Uterus (tissue), 4 donors: Measurements from ENCODE around the gene BNC2. TPM values are rescaled to one million over a fixed set of nuclear protein-coding genes. Genes with fewer than 3 reads are reported as not detected.
"Not testable (repeated sequence)": the region's sequence is repeated elsewhere in the genome, so short reads cannot be mapped to it uniquely, and the experiment has no call there.

Experiments used
- DNase-seq, 2 donors: peaks; one replicate each; pipeline ENCODE4 v3.0.0-alpha.2; 2019 to 2020
- H3K27ac ChIP-seq, 2 donors: fragments of 200-600 bp; sonication (generic); 1 replicate in 1 of 2; 2 replicates in 1 of 2; pipeline ENCODE4 v1.5.1; 2016 to 2018
- H3K27me3 ChIP-seq, 2 donors: fragments of 200-600 bp; sonication (generic); one replicate each; pipeline ENCODE4 v1.5.1; 2018 to 2019; ENCODE audit warnings: control low read depth in 1 of 2
- H3K36me3 ChIP-seq, 2 donors: fragments of 200-600 bp; sonication (generic); one replicate each; pipeline ENCODE4 v1.5.1; 2019; ENCODE audit warnings: control low read depth in 1 of 2
- H3K4me1 ChIP-seq, 2 donors: fragments of 200-600 bp; sonication (generic); one replicate each; pipeline ENCODE4 v1.5.1; 2018 to 2019; ENCODE audit warnings: control low read depth in 1 of 2
- H3K4me3 ChIP-seq, 2 donors: fragments of 200-600 bp; sonication (generic); 1 replicate in 1 of 2; 2 replicates in 1 of 2; pipeline ENCODE4 v1.5.1; 2018 to 2019; ENCODE audit warnings: mild to moderate bottlenecking in 1 of 2
- H3K9me3 ChIP-seq, 2 donors: fragments of 200-600 bp; sonication (generic); one replicate each; pipeline ENCODE4 v1.5.1; 2019; ENCODE audit warnings: control low read depth in 1 of 2
- POLR2A ChIP-seq, 2 donors: fragments of 450-650 bp; IDR thresholded peaks; one replicate each; pipeline ENCODE4 v1.6.1; 2016; ENCODE audit warnings: antibody characterized with exemption in 2 of 2, mild to moderate bottlenecking in 1 of 2, moderate library complexity in 1 of 2
- intact Hi-C: fragments of 100-400 bp; cut with DNase I; formaldehyde crosslinking; loops from one replicate; pipeline ENCODE4 v1.15.1; 2023; ENCODE audit warnings: low total_unique reads
- total RNA-seq, 4 donors: library from RNA; depleted of rRNA in 3 of 4; stranded (reverse); fragments of >200 nt in 3 of 4; gene quantifications; one replicate each; pipeline versions ENCODE4 v1.1.0 to v1.2.4, GENCODE V29; 2014 to 2023
- TF ChIP-seq, protein P1 (sequence below), 4 experiments: fragments of 200-600 bp in 2 of 4; fragments of 450-650 bp in 2 of 4; sonication (generic) in 2 of 4; IDR thresholded peaks; one replicate each; pipeline ENCODE4 v1.5.1; 2016 to 2019; ENCODE audit warnings: antibody characterized with exemption in 4 of 4, mild to moderate bottlenecking in 2 of 4, moderate library complexity in 1 of 4
- donor health status: DM: yes; HTN: yes; CAD: no.

Gene BNC2
- total RNA-seq, 4 donors from 2014 or later: 85.9 to 293 (median 93.4) TPM

DNA sequence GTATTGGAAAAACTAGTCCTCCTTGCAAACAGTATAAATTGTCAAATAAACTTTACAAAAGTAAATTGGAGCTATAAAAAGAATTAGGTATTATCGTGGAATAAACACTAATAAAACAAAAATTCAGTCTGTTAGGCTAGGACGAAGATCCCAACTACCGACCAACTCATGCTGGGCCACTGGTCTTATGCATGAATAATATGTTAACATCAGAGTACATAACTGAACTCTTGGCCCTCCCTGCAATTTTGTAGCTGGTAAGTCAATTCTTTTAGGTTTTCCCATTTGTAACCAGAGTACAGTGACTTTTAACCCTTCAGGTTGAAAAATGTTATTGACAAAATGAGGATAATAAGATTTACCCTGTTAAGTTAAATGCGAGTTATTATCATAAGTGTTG lies 428.7 kb downstream of the BNC2 start:
- Histone ChIP-seq H3K27me3 (no peaks in the 10 kb centered on the region), H3K27ac (no peak overlapping the region), H3K9me3 (no peaks in the 10 kb centered on the region), H3K4me3 (no peak overlapping the region), H3K4me1 (peaks cover 0 to 7% of the 10 kb centered on the region in 2 donors), H3K36me3 (no peaks in the 10 kb centered on the region)
- intact Hi-C loops: no loop called here
- no peak for DNase-seq
- no peak for TF ChIP-seq POLR2A (IDR thresholded peaks at IDR 0.05)
- TF ChIP-seq, protein P1, sequence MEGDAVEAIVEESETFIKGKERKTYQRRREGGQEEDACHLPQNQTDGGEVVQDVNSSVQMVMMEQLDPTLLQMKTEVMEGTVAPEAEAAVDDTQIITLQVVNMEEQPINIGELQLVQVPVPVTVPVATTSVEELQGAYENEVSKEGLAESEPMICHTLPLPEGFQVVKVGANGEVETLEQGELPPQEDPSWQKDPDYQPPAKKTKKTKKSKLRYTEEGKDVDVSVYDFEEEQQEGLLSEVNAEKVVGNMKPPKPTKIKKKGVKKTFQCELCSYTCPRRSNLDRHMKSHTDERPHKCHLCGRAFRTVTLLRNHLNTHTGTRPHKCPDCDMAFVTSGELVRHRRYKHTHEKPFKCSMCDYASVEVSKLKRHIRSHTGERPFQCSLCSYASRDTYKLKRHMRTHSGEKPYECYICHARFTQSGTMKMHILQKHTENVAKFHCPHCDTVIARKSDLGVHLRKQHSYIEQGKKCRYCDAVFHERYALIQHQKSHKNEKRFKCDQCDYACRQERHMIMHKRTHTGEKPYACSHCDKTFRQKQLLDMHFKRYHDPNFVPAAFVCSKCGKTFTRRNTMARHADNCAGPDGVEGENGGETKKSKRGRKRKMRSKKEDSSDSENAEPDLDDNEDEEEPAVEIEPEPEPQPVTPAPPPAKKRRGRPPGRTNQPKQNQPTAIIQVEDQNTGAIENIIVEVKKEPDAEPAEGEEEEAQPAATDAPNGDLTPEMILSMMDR (IDR thresholded peaks at IDR 0.05): no peak

DNA sequence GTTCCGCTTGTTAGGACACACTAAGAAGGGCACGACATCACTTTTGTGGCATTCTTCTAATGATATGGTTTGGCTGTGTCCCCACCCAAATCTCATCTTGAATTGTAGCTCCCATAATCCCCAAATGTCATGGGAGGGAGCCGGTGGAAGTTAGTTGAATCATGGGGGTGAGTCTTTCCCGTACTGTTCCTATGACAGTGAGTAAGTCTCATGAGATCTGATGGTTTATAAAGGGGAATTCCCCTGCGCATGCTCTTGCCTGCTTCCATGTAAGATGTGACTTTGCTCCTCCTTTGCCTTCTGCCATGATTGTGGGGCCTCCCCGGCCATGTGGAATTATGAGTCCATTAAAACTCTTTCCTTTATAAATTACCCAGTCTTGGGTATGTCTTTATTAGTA lies 431.6 kb downstream of the BNC2 start:
- H3K36me3 ChIP-seq, intact Hi-C loops, H3K4me3 ChIP-seq, H3K27me3 ChIP-seq, H3K9me3 ChIP-seq, H3K4me1 ChIP-seq, H3K27ac ChIP-seq, DNase-seq: not testable (repeated sequence)

DNA sequence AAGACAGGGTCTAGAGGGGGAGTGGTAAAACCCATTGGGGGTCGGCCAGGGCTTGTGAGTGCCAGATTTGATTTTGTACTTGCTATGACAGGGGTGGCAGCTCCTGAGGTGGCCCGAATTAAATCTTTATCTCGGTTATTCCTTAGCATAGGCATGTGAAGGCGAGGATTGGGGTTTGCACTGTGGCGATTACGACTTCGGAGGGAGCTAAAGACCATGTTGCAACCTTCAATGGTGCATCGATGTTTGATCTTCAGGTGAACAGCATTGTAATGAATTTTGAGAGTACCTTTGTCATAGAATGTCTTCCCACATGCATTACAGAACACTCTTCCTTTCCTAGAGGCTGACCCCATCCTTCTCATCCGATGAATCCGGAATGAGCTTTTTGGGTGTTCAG lies 433.9 kb downstream of the BNC2 start:
- no peaks in the 10 kb centered on the region for H3K4me1 ChIP-seq
- H3K27ac ChIP-seq: no peak overlapping the region
- no peak for DNase-seq
- intact Hi-C loops: no loop called here
- H3K9me3 ChIP-seq: no peaks in the 10 kb centered on the region
- no peak overlapping the region for H3K4me3 ChIP-seq
- TF ChIP-seq, protein P1 (IDR thresholded peaks at IDR 0.05): no peak
- no peak for TF ChIP-seq POLR2A (IDR thresholded peaks at IDR 0.05)
- H3K36me3 ChIP-seq: no peaks in the 10 kb centered on the region
- no peaks in the 10 kb centered on the region for H3K27me3 ChIP-seq

DNA sequence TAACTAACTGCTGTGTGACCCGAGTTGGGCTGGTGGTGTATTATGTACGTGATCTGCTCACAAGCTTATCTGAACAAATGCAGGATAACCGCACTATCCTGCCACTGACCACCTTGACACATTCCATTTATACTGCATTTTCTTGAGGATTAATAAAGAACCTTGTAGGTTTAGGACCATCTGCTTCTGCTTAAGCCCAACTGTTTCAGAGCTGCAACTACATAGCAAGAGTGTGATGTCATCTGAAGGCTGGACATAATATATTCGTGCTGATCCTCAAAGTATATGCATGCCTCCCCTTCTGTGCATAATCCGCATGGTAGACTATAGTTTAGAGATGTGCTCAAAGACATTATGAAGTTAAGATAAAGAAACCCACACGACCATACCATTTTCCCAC lies 435.9 kb downstream of the BNC2 start:
- Histone ChIP-seq H3K27ac (no peak overlapping the region), H3K9me3 (no peaks in the 10 kb centered on the region), H3K36me3 (no peaks in the 10 kb centered on the region), H3K4me1 (no peaks in the 10 kb centered on the region), H3K27me3 (no peaks in the 10 kb centered on the region), H3K4me3 (no peak overlapping the region)
- DNase-seq: no peak
- TF ChIP-seq POLR2A (IDR thresholded peaks at IDR 0.05): no peak
- TF ChIP-seq, protein P1 (IDR thresholded peaks at IDR 0.05): no peak
- intact Hi-C loops: no loop called here

DNA sequence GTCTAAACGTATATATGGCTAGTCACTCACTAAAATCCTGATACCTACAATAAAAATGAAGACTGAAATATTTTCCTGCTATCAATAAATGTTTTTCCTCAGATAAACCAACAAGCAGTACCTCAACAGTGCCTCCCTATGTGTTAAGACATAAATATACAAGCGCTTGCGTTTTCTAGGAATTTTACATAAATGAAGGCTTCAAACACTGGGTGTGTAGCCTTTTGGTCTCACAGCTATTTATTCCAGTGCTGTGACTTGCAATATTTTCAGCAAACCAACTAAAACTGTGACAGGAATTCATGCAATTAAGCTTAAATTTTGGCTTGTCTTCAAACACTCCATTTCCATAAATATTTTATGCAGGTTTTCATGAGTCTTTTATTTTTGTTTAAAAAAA lies 437.0 kb downstream of the BNC2 start:
- Histone ChIP-seq H3K4me1 (no peaks in the 10 kb centered on the region), H3K9me3 (no peaks in the 10 kb centered on the region), H3K4me3 (no peak overlapping the region), H3K36me3 (no peaks in the 10 kb centered on the region), H3K27ac (no peak overlapping the region), H3K27me3 (no peaks in the 10 kb centered on the region)
- DNase-seq: no peak
- intact Hi-C loops: no loop called here
- no peak for TF ChIP-seq POLR2A (IDR thresholded peaks at IDR 0.05)
- TF ChIP-seq, protein P1 (IDR thresholded peaks at IDR 0.05): no peak
